Measurements from ENCODE around the gene ATP4B. TPM values are rescaled to one million over a fixed set of nuclear protein-coding genes. Genes with fewer than 3 reads are reported as not detected.

Gene ATP4B
- total and polyA plus RNA-seq, 2 donors (not counting 1 experiment from before 2014, with no cell fraction given) = not detected

GRCh38 chr13:113607056-113607888 lies 50.7 kb downstream of the ATP4B start:
- no peaks in the 10 kb centered on the region for H3K27me3 ChIP-seq (ENCODE audit: control insufficient read depth, insufficient read depth, low read length)
- DNase-seq (ENCODE audit: low read depth in 2 of 2) = no peak
- H3K79me2 ChIP-seq (ENCODE audit: control insufficient read depth, insufficient read depth, low read length) = peaks cover 92% of the 10 kb centered on the region
- peaks cover 30% of the 10 kb centered on the region for H3K36me3 ChIP-seq (ENCODE audit: control insufficient read depth, insufficient read depth, low read length)
- H4K20me1 ChIP-seq (ENCODE audit: control insufficient read depth, extremely low read depth, insufficient read depth, low read length) = no peaks in the 10 kb centered on the region
- no peak overlapping the region for H3K4me2 ChIP-seq (ENCODE audit: extremely low read depth, insufficient read depth, low read length)
- H3K27ac ChIP-seq (ENCODE audit: insufficient read depth, low read length) = no peak overlapping the region
- H3K4me3 ChIP-seq (replicated peaks in 1 of 4; ENCODE audit: control extremely low read depth in 1 of 4, insufficient read depth in 1 of 4, low read depth in 3 of 4, low read length in 4 of 4) = no peak overlapping the region
- no peaks in the 10 kb centered on the region for H3K9me3 ChIP-seq (ENCODE audit: control insufficient read depth, insufficient read depth, low read depth, low read length)
- TF ChIP-seq CTCF (conservative IDR thresholded peaks at IDR 0.05 in 1 of 2, IDR thresholded peaks at IDR 0.05 in 1 of 2; ENCODE audit: low read depth in 1 of 2, low read length in 2 of 2) (no peak), EZH2 (IDR thresholded peaks at IDR 0.05; ENCODE audit: low read length, missing control alignments) (no peak)
- H3K4me1 ChIP-seq (ENCODE audit: control insufficient read depth, extremely low read depth, insufficient read depth, low read length) = no peaks in the 10 kb centered on the region
- no peak overlapping the region for H3K9ac ChIP-seq (ENCODE audit: insufficient read depth, low read length)
- no peak overlapping the region for H2AFZ ChIP-seq (ENCODE audit: low read length)

GRCh38 chr13:113605866-113606438 lies 52.0 kb downstream of the ATP4B start:
- Histone ChIP-seq H3K27ac (ENCODE audit: insufficient read depth, low read length) (no peak overlapping the region), H2AFZ (ENCODE audit: low read length) (no peak overlapping the region), H3K27me3 (ENCODE audit: control insufficient read depth, insufficient read depth, low read length) (no peaks in the 10 kb centered on the region), H3K9ac (ENCODE audit: insufficient read depth, low read length) (no peak overlapping the region), H3K4me1 (ENCODE audit: control insufficient read depth, extremely low read depth, insufficient read depth, low read length) (no peaks in the 10 kb centered on the region), H3K36me3 (ENCODE audit: control insufficient read depth, insufficient read depth, low read length) (peaks cover 23% of the 10 kb centered on the region), H4K20me1 (ENCODE audit: control insufficient read depth, extremely low read depth, insufficient read depth, low read length) (no peaks in the 10 kb centered on the region), H3K4me3 (replicated peaks in 1 of 4; ENCODE audit: control extremely low read depth in 1 of 4, insufficient read depth in 1 of 4, low read depth in 3 of 4, low read length in 4 of 4) (no peak overlapping the region), H3K4me2 (ENCODE audit: extremely low read depth, insufficient read depth, low read length) (no peak overlapping the region), H3K9me3 (ENCODE audit: control insufficient read depth, insufficient read depth, low read depth, low read length) (no peaks in the 10 kb centered on the region), H3K79me2 (ENCODE audit: control insufficient read depth, insufficient read depth, low read length) (peaks cover 94% of the 10 kb centered on the region)
- TF ChIP-seq EZH2 (IDR thresholded peaks at IDR 0.05; ENCODE audit: low read length, missing control alignments) (no peak), CTCF (conservative IDR thresholded peaks at IDR 0.05 in 1 of 2, IDR thresholded peaks at IDR 0.05 in 1 of 2; ENCODE audit: low read depth in 1 of 2, low read length in 2 of 2) (no peak)
- DNase-seq (ENCODE audit: low read depth in 2 of 2) = no peak

- H3K36me3 ChIP-seq (ENCODE audit: control insufficient read depth, insufficient read depth, low read length) = peaks cover 23% of the 10 kb centered on the region
Observed at GRCh38 chr13:113605461-113605860, 52.5 kb downstream of the ATP4B start.

More at GRCh38 chr13:113605461-113605860, 52.5 kb downstream of the ATP4B start:
- Histone ChIP-seq H4K20me1 (ENCODE audit: control insufficient read depth, extremely low read depth, insufficient read depth, low read length) (no peaks in the 10 kb centered on the region), H3K4me1 (ENCODE audit: control insufficient read depth, extremely low read depth, insufficient read depth, low read length) (no peaks in the 10 kb centered on the region), H3K4me2 (ENCODE audit: extremely low read depth, insufficient read depth, low read length) (no peak overlapping the region), H3K4me3 (replicated peaks in 1 of 4; ENCODE audit: control extremely low read depth in 1 of 4, insufficient read depth in 1 of 4, low read depth in 3 of 4, low read length in 4 of 4) (no peak overlapping the region), H3K9ac (ENCODE audit: insufficient read depth, low read length) (no peak overlapping the region), H3K9me3 (ENCODE audit: control insufficient read depth, insufficient read depth, low read depth, low read length) (no peaks in the 10 kb centered on the region), H3K79me2 (ENCODE audit: control insufficient read depth, insufficient read depth, low read length) (peaks cover 96% of the 10 kb centered on the region), H3K27me3 (ENCODE audit: control insufficient read depth, insufficient read depth, low read length) (no peaks in the 10 kb centered on the region), H3K27ac (ENCODE audit: insufficient read depth, low read length) (no peak overlapping the region), H2AFZ (ENCODE audit: low read length) (no peak overlapping the region)
- no peak for DNase-seq (ENCODE audit: low read depth in 2 of 2)
- TF ChIP-seq EZH2 (IDR thresholded peaks at IDR 0.05; ENCODE audit: low read length, missing control alignments) (no peak), CTCF (conservative IDR thresholded peaks at IDR 0.05 in 1 of 2, IDR thresholded peaks at IDR 0.05 in 1 of 2; ENCODE audit: low read depth in 1 of 2, low read length in 2 of 2) (no peak)
